HG02678 (cell line): ENCODE measurements around the gene C2orf68.
"Not testable (repeated sequence)": the region's sequence is repeated elsewhere in the genome, so short reads cannot be mapped to it uniquely, and the experiment has no call there.

Source experiments
- ATAC-seq: cut with Tn5 transposase; IDR thresholded peaks from one replicate; pipeline ENCODE4 v1.9.1; 2021; ENCODE audit warnings: mild to moderate bottlenecking, moderate library complexity; ENCODE audit not compliant: unreplicated experiment

Gene C2orf68

DNA sequence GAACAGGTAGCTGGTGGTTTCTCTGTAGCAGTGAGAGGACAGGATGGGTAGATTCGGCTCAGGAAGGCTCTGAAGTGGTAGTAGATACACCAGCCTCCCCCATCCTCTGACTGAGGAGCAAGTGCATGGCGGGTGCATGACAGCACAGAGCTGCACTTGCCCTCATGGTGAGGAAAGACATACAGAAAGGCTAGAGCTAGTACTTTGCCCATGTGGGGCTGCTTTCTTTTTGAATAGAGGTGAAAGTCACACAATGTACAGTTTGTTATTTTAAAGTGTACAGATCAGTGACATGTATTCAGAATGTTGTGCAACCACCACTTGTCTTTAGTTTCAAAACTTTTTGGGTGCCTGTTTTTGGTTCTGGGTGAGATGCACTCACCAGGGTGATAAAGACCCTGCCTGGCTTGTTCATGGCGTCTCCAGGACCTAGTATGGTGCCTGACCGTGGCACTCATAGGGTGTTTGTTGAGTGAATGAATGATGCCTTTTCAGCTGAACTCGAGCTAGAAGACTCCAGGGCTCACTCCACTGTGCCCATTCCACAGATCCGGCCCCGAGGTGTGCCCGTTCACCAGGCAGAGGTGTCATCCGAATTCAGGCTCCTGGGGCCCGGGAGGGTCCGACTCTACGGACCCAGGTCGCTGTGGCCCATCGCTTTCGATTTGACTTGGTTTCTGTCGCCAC, 28.1 kb downstream of the C2orf68 start:
- peak; percentile 14 for ATAC-seq

DNA sequence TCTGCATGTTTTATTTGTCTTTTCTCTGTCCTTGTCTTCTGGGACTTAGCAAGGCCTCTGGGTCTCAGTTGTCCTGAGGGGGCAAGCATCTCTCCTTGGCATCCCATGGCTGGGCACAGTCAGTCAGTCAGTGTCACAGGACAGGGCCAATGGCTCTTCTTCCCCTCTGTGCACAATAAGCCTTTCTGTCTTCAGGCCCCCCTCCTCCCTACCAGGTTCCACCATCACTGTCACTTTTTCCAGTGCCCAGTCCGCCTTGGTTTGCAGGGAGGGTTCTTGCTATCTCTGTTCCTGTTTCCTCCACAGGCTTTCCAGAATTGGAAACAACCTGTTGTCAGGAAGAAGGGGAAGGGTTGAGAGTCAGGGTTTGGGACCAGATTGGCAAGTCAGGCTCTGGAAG, 29.4 kb downstream of the C2orf68 start:
- ATAC-seq = no peak

GRCh38 chr2:85580206-85580605, 31.7 kb downstream of the C2orf68 start:
- ATAC-seq = no peak

DNA sequence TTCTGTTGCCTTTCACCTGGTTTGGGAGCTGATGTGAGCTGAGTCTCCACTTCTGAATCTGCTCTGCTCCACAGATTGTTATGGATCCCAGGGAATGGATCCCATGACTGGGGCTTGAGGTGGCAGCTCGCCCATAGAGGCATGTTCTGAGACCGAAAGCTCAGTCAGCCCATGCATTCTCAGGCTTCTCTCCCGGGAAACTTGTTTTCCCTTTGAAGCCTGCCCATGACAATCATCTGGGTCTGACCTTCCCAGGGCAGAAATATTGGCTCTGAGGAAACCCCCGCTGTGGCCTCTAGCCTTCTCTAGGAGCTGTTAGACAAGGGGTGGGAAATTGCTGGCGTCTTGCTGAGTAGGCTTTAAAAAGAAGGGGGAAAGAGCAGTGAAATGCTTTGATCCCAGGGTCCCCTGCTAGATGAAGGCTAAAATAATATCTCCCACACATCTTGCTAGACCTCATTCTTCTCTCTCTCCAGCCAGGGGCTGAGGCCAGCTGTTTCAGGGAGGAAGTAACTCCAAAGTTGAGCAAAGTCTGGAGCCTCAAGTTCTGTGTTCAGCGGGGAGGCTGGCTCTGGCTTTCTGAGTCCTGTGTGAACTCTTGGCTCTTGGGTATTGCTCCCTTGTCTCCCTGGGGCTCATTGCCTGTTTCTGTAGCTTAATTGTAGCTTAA, 32.5 kb downstream of the C2orf68 start:
- no peak for ATAC-seq

- peak; percentile 49 for ATAC-seq
Observed at GRCh38 chr2:85578243-85579180, 33.4 kb downstream of the C2orf68 start.

DNA sequence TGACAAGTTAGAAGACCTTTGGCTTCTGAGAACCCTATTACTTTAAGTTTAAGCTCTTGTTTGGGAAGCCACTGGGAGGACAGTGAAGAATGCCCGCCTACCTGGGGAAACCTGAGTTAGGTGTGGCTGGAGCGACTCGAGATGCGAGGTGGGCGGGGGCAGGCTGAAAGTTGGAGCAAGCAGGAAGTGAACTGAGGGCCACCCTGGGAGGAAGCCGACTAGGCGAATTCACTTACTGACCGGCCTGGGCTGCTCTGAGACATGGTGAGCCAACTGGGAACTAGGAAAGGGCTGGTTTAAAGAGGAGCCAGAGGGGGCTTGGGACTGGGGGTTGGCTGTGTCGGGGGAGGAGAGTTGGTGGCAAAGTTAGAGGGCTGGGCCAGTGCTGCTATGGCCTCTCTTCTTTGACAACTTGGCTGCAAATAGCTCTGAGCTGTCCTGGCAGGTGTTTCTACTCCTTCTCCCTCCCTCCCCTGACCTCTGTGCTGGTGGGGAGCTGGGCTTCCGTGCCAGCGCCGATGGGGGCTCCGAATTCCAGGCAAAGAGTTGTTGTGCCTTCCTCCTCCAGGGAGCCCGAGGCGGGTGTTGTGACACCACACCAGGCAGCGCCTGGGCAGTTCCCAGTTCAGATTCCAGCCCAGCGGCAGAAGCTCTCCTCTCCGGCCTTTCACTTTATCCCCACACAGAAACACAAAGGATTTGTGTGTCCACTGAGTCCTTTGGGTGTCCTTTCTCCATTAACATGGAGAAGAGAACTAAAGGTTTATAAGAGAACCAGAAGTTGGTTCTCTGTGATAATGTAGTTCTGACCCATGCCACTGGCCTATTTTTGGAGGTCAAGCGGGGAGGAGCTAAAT, 34.3 kb downstream of the C2orf68 start, which contains the start of gene VAMP8:
Gene VAMP8, plus strand, starts transcription at position 201 of the 857 bp plus-strand sequence. Its CDS starts 61 bp downstream, at position 262.
- ATAC-seq = peak; percentile 47

- no peak for ATAC-seq
Observed at GRCh38 chr2:85577063-85577385, 34.8 kb downstream of the C2orf68 start.

DNA sequence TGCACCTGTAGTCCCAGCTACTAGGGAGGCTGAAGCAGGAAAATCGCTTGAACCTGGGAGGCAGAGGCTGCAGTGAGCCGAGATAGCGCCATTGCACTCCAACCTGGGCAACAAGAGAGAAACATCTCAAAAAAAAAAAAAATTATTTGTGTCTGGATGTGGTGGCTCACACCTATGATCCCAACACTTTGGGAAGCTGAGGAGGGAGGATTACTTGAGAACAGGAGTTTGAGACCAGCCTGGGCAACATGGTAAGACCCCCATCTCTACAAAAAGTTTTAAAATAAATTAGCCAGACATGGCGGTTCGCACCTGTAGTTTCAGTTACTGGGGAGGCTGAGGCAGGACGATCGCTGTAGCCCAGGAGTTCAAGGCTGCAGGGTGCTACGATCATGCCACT, 36.1 kb downstream of the C2orf68 start:
- ATAC-seq = no peak

DNA sequence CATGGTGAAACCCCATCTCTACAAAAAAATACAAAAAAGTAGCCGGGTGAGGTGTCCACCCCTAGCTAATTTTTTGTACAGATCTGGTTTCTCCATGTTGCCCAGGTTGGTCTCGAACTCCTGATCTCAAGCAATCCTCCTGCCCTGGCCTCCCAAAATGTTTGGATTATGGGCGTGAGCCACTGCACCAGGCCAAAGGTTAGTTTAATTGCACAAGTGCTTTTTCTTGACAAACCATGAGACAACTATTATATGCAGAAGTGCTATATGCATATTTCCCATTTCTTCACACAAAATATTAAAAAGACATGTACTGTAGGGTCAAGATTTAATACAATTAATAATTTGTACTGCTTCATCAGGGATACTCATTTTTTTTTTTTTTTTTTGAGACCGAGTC, 45.6 kb downstream of the C2orf68 start:
- ATAC-seq = no peak

DNA sequence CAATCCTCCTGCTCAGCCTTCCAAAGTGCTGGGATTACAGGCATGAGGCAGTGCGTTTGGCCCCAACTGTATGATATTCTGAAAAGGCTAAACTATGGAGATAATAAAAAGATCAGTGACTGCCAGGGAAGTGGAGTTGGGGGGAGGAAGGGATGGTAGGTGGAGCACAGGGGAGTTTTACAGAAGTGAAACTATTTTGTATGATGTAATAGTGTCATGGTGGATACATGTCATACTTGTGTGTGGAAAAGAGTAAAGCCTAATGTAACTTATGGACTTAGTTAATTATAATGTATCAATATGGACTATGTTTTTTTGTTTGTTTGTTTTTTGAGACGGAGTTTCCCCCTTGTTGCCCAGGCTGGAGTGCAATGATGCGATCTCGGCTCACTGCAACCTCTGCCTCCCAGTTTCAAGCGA, 47.7 kb downstream of the C2orf68 start:
- no peak for ATAC-seq

DNA sequence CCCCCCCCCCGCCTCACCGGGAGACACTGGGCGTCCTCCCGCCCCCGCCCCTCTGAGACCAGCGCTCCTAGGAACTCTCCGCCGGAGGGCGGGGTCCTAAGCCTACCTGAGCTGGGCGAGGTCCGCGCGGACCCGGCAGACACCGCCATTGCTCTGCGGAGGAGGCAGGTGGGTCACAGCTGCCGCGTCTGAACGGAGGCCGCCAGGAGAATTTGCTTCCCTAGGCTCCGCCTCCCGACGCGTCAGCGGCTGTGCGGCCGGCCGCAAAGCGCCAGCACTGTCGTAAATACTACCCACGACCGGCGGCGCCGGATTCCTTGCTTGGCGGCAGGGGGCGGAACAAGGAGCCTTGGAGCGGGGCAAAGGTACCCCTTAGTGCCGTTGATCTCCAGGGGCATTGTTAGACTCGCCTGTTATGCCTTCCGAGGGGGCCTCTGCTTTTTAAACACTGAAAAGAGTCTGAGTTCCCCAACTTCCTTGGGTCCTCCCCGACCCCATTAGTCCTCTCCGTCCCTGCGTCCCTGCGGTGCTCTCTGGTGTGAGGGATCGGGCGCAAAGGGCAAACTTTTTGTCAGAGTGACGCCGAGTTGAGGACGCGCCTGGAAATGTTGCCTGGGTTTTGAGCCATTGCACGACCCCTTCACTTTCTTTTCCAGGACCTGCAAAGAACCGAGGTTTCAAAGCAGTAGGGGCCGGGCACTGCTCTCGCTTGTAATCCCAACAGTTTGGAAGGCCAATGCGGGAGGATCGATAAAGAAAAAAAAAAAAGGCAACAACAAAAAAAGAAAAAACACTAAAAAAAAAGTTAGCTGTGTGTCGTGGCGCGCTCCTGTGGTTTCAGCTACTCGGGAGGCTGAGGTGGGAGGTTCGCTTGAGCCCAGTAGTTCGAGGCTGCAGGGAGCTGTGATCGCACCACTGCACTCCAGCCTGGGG, 50.3 kb downstream of the C2orf68 start, which contains the start of gene GGCX:
Gene GGCX, minus strand, starts transcription at position 214 of the 933 bp plus-strand sequence. Its CDS starts 65 bp downstream, at position 149.
- ATAC-seq = peak; percentile 93

GRCh38 chr2:85560812-85561279, 51.0 kb downstream of the C2orf68 start:
- peak; percentile 23 for ATAC-seq

DNA sequence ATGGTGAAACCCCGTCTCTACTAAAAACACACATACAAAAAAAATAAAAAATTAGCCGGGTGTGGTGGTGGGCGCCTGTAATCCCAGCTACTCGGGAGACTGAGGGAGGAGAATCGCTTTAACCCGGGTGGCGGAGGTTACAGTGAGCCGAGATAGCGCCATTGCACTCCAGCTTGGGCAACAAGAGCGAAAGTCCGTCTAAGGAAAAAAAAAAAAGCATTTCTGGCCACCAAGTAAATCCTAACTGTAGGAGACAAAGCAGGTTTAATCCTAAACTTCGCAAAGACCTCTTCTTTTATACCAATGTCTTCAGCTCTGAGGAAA, 51.5 kb downstream of the C2orf68 start:
- not testable (repeated sequence) for ATAC-seq

DNA sequence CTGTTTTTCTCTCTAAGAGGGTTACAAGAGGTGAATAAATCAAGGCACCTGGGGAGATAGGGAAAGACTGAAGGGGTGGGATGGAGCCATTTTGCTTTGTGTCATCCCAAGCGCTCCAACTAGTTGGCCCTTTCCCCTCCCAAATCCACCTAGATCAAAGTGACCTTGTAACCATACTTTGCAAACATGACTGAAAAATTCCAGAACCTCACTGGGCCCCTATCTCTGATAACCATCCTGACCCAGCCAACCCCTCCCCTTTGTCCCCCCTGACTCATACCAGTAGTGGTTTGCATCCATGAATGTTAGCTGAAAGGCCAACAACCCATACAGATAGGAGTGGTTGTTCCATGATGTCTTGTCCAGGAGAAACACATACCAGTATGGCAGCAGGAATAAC, 53.7 kb downstream of the C2orf68 start:
- no peak for ATAC-seq

DNA sequence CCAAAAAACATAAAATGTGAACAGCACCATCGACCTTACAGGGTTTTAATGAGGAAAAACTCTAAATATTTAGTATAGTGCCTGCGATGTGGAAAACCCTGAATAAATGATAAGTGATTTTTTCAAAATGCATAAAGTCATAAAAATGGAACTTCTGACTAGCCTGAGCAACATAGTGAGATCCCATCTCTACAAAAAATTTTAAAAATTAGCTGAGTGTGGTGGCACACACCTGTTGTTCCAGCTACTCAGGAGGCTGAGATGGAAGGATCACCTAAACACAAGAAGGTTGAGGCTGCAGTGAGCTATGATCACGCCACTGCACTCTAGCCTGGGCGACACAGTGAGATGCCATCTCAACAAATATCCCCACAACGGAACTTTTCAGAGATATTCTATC, 54.7 kb downstream of the C2orf68 start:
- no peak for ATAC-seq
